Hematopoietic multipotent progenitor cell treated with erythropoietin and hydrocortisone succinate and interleukin-3 and kit ligand, for 17 days (in vitro differentiated cells): ENCODE measurements around the gene PLD6.
"Not testable (repeated sequence)": the region's sequence is repeated elsewhere in the genome, so short reads cannot be mapped to it uniquely, and the experiment has no call there.

Experiments used
- DNase-seq: peaks from one replicate; pipeline ENCODE4 v3.0.0-alpha.2; 2015; ENCODE audit warnings: low spot score

PLD6 gene

GRCh38 chr17:17176341-17176740 lies 29.8 kb downstream of the PLD6 start:
- DNase-seq: no peak

GRCh38 chr17:17175917-17176316 lies 30.2 kb downstream of the PLD6 start:
- no peak for DNase-seq

GRCh38 chr17:17175340-17175739 lies 30.8 kb downstream of the PLD6 start:
- DNase-seq: no peak

GRCh38 chr17:17173921-17174320 lies 32.2 kb downstream of the PLD6 start:
- DNase-seq: no peak

- DNase-seq: no peak
Measured at GRCh38 chr17:17172990-17173389, 33.1 kb downstream of the PLD6 start.

GRCh38 chr17:17172001-17172939 lies 33.9 kb downstream of the PLD6 start:
- DNase-seq: no peak

- no peak for DNase-seq
Measured at GRCh38 chr17:17171186-17171585, 34.9 kb downstream of the PLD6 start.

GRCh38 chr17:17170346-17170985 lies 35.7 kb downstream of the PLD6 start:
- DNase-seq: no peak

GRCh38 chr17:17169396-17169795 lies 36.7 kb downstream of the PLD6 start:
- no peak for DNase-seq

GRCh38 chr17:17168401-17168800 lies 37.7 kb downstream of the PLD6 start:
- DNase-seq: no peak

- DNase-seq: no peak
Measured at GRCh38 chr17:17167986-17168385, 38.1 kb downstream of the PLD6 start.

GRCh38 chr17:17167356-17167755 lies 38.8 kb downstream of the PLD6 start:
- no peak for DNase-seq

GRCh38 chr17:17166446-17166845 lies 39.7 kb downstream of the PLD6 start:
- DNase-seq: no peak

- DNase-seq: no peak
Measured at GRCh38 chr17:17165666-17166308, 40.3 kb downstream of the PLD6 start.

GRCh38 chr17:17164676-17165075 lies 41.5 kb downstream of the PLD6 start:
- no peak for DNase-seq

- no peak for DNase-seq
Measured at GRCh38 chr17:17164156-17164555, 42.0 kb downstream of the PLD6 start.

GRCh38 chr17:17161759-17162158 lies 44.4 kb downstream of the PLD6 start:
- DNase-seq: no peak

- no peak for DNase-seq
Measured at GRCh38 chr17:17161121-17161520, 45.0 kb downstream of the PLD6 start.

GRCh38 chr17:17159571-17159970 lies 46.6 kb downstream of the PLD6 start:
- no peak for DNase-seq

GRCh38 chr17:17158506-17158905 lies 47.6 kb downstream of the PLD6 start:
- not testable (repeated sequence) for DNase-seq

GRCh38 chr17:17157041-17157440 lies 49.1 kb downstream of the PLD6 start:
- no peak for DNase-seq

GRCh38 chr17:17156511-17156910 lies 49.6 kb downstream of the PLD6 start:
- no peak for DNase-seq

- DNase-seq: no peak
Measured at GRCh38 chr17:17156107-17156506, 50.0 kb downstream of the PLD6 start.
